Endothelial cell of umbilical vein (primary cell): Measurements from ENCODE around the gene GALNT11. TPM values are rescaled to one million over a fixed set of nuclear protein-coding genes. Genes with fewer than 3 reads are reported as not detected.

Source experiments
- BruUV-seq: library from RNA; stranded (reverse); fragments of 400-500 nt; replicated peaks from 2 replicates; lab custom pipeline; 2021; lab: Mats Ljungman, UMichigan
- CTCF ChIA-PET: fragments of 300-600, 350-600 bp; sonication (Branson Sonifier 250); formaldehyde crosslinking; loops from one replicate; lab custom pipeline; 2021; ENCODE audit warnings: antibody characterized with exemption, inconsistent platforms; lab: Charles Lee
- POLR2A ChIA-PET: fragments of 300-600, 350-600 bp; sonication (Branson Sonifier 250); formaldehyde crosslinking; loops from one replicate; lab custom pipeline; 2021; ENCODE audit warnings: antibody characterized with exemption, inconsistent platforms; lab: Charles Lee
- DNase-seq: peaks from one replicate; pipeline ENCODE4 v3.0.0-alpha.2; 2011; ENCODE audit warnings: low read depth, low spot score
- FAIRE-seq: peaks from 2 replicates; lab custom pipeline; 2011; peaks lifted over from hg19 to GRCh38; lab: Jason Lieb, UNC
- H2AFZ ChIP-seq: 2 replicates; pipeline ENCODE4 v1.6.0; 2012; ENCODE audit warnings: low read depth, low read length, control low read depth, inconsistent platforms
- H3K27ac ChIP-seq: 2 replicates; pipeline ENCODE4 v1.5.1; 2011; ENCODE audit warnings: low read depth, mild to moderate bottlenecking, control low read depth, low read length, moderate library complexity; ENCODE audit not compliant: insufficient read depth
- H3K27me3 ChIP-seq, 2 experiments: 2 replicates each; pipeline versions ENCODE4 v1.6.0 to v1.6.1; 2011; ENCODE audit warnings: low read length in 2 of 2, mixed read lengths in 1 of 2; ENCODE audit not compliant: control insufficient read depth in 2 of 2, insufficient read depth in 2 of 2
- H3K36me3 ChIP-seq, 2 experiments: 2 replicates in 1 of 2; 3 replicates in 1 of 2; pipeline ENCODE4 v1.5.1; 2011; ENCODE audit warnings: low read length in 2 of 2, mild to moderate bottlenecking in 1 of 2, moderate library complexity in 1 of 2; ENCODE audit not compliant: control insufficient read depth in 2 of 2, insufficient read depth in 2 of 2; ENCODE audit errors: extremely low read depth in 1 of 2
- H3K4me1 ChIP-seq: 3 replicates; pipeline ENCODE4 v1.5.1; 2011; ENCODE audit warnings: mild to moderate bottlenecking, low read length; ENCODE audit not compliant: control insufficient read depth, insufficient read depth; ENCODE audit errors: extremely low read depth
- H3K4me2 ChIP-seq: 2 replicates; pipeline ENCODE4 v1.6.1; 2011; ENCODE audit warnings: low read length, control low read depth, mixed read lengths; ENCODE audit not compliant: insufficient read depth
- H3K4me3 ChIP-seq, 3 experiments: fragments of 200-600 bp in 1 of 3; sonication (generic), shearing (Covaris generic) in 1 of 3; replicated peaks in 1 of 3; 2 replicates each; pipeline ENCODE4 v1.5.1; 2011 to 2016; ENCODE audit warnings: control low read depth in 3 of 3, low read length in 3 of 3, mild to moderate bottlenecking in 2 of 3, inconsistent platforms in 1 of 3, low read depth in 1 of 3, moderate library complexity in 1 of 3; ENCODE audit not compliant: insufficient read depth in 1 of 3
- H3K79me2 ChIP-seq: 2 replicates; pipeline ENCODE4 v1.6.0; 2012; ENCODE audit warnings: low read length, inconsistent platforms; ENCODE audit not compliant: control insufficient read depth, insufficient read depth
- H3K9ac ChIP-seq: replicated peaks from 2 replicates; pipeline ENCODE3; 2011; ENCODE audit warnings: low read length, control low read depth; ENCODE audit not compliant: insufficient read depth; ENCODE audit errors: extremely low read depth
- H3K9me1 ChIP-seq: replicated peaks from 3 replicates; pipeline ENCODE4 v1.6.0; 2011; ENCODE audit warnings: mild to moderate bottlenecking, low read length; ENCODE audit not compliant: control insufficient read depth, insufficient read depth; ENCODE audit errors: extremely low read depth
- H3K9me3 ChIP-seq: replicated peaks from 2 replicates; pipeline ENCODE4 v1.5.1; 2012; ENCODE audit warnings: low read length, inconsistent platforms; ENCODE audit not compliant: control insufficient read depth, insufficient read depth
- H4K20me1 ChIP-seq: replicated peaks from 2 replicates; pipeline ENCODE3; 2011; ENCODE audit warnings: mild to moderate bottlenecking, low read length; ENCODE audit not compliant: control insufficient read depth, insufficient read depth; ENCODE audit errors: extremely low read depth
- CTCF ChIP-seq, 2 donors: IDR thresholded peaks; 1 replicate in 1 of 2; 2 replicates in 1 of 2; pipeline ENCODE4 v1.5.1; 2011; ENCODE audit warnings: low read length in 2 of 2, mild to moderate bottlenecking in 2 of 2, moderate library complexity in 2 of 2, control low read depth in 1 of 2, inconsistent platforms in 1 of 2, low read depth in 1 of 2; ENCODE audit not compliant: insufficient read depth in 1 of 2; ENCODE audit errors: extremely low read depth in 1 of 2
- EZH2 ChIP-seq: IDR thresholded peaks from 2 replicates; pipeline ENCODE4 v1.6.1; 2012; ENCODE audit warnings: borderline replicate concordance, low read depth, mild to moderate bottlenecking, moderate library complexity, low read length, inconsistent platforms; ENCODE audit not compliant: severe bottlenecking
- FOS ChIP-seq: IDR thresholded peaks from 2 replicates; pipeline ENCODE4 v1.6.1; 2011; ENCODE audit warnings: mild to moderate bottlenecking, low read length, moderate library complexity, borderline replicate concordance; ENCODE audit not compliant: insufficient read depth
- GATA2 ChIP-seq: IDR thresholded peaks from 2 replicates; pipeline ENCODE4 v1.7.0; 2011; ENCODE audit warnings: low read depth, mild to moderate bottlenecking, moderate library complexity, mixed read lengths, low read length; ENCODE audit not compliant: insufficient read length, insufficient read depth
- JUN ChIP-seq: IDR thresholded peaks from 2 replicates; pipeline ENCODE4 v1.6.1; 2011; ENCODE audit warnings: borderline replicate concordance, low read depth; ENCODE audit not compliant: insufficient read length, insufficient read depth
- MAX ChIP-seq: IDR thresholded peaks from 2 replicates; pipeline ENCODE4 v1.6.1; 2011; ENCODE audit not compliant: insufficient read depth, insufficient read length
- MYC ChIP-seq: IDR thresholded peaks from one replicate; pipeline ENCODE4 v1.6.1; 2011; ENCODE audit warnings: mild to moderate bottlenecking, low read depth, low read length
- POLR2A ChIP-seq: IDR thresholded peaks from 2 replicates; pipeline ENCODE4 v1.6.1; 2012; ENCODE audit warnings: low read depth, mild to moderate bottlenecking, control low read depth, low read length
- POLR2AphosphoS5 ChIP-seq: IDR thresholded peaks from 2 replicates; pipeline ENCODE4 v1.6.1; 2012; ENCODE audit warnings: low read depth, mild to moderate bottlenecking, control low read depth, low read length, moderate library complexity; ENCODE audit not compliant: insufficient read depth
- dilution Hi-C: fragments of 300-500 bp; cut with MboI; formaldehyde crosslinking; loops from one replicate; pipeline ENCODE4 v1.15.0; 2019; ENCODE audit warnings: low sequenced_read_pairs; ENCODE audit not compliant: extremely low pct_ligation_motif_present
- intact Hi-C: fragments of 100-400 bp; cut with micrococcal nuclease; formaldehyde crosslinking; loops from one replicate; pipeline ENCODE4 v1.10.0; 2022
- polyA plus RNA-seq, 4 experiments: library from polyadenylated mRNA; depleted of rRNA in 3 of 4; stranded (reverse) in 3 of 4; unstranded in 1 of 4; fragments of >200 nt; gene quantifications; 2 replicates each; pipeline versions ENCODE4 v1.2.1 to v1.2.3, GENCODE V29; 2011 to 2012; ENCODE audit warnings: missing spikeins in 1 of 4
- total RNA-seq: library from RNA; stranded (reverse); gene quantifications from 2 replicates; pipeline ENCODE4 v1.2.3, GENCODE V29; 2021

Gene GALNT11
- total and polyA plus RNA-seq, 2 donors (not counting 3 experiments of a cell fraction or from before 2014, with no cell fraction given) = 27.7 to 36.5 TPM

- Histone ChIP-seq H3K9me3 (no peaks in the 10 kb centered on the region), H3K4me2 (no peak overlapping the region), H3K27me3 (peaks cover 2 to 5% of the 10 kb centered on the region in 2 experiments), H3K9ac (no peak overlapping the region), H3K27ac (no peak overlapping the region), H4K20me1 (no peaks in the 10 kb centered on the region), H3K4me3 (no peak overlapping the region), H3K79me2 (no peaks in the 10 kb centered on the region), H3K4me1 (no peaks in the 10 kb centered on the region), H2AFZ (no peak overlapping the region), H3K9me1 (no peaks in the 10 kb centered on the region), H3K36me3 (no peaks in the 10 kb centered on the region)
- ChIA-PET CTCF (no interaction called here), POLR2A (no interaction called here)
- FAIRE-seq (no peak), DNase-seq (no peak)
- dilution Hi-C loops = no loop called here
- BruUV-seq = no TSS peak
- intact Hi-C loops = no loop called here
- TF ChIP-seq MAX (no peak), FOS (no peak), POLR2A (no peak), JUN (no peak), CTCF (IDR thresholded peaks at IDR 0.05; ENCODE audit: extremely low read depth in 1 of 2, insufficient read depth in 1 of 2, low read depth in 1 of 2, low read length in 2 of 2) (no peak), GATA2 (no peak), MYC (no peak), POLR2AphosphoS5 (no peak), EZH2 (no peak)
These were observed 25.3 kb upstream of the GALNT11 start for GRCh38 chr7:152000191-152000590.
